GM11168 (cell line): ENCODE measurements around the gene SP7.
"Not testable (repeated sequence)": the region's sequence is repeated elsewhere in the genome, so short reads cannot be mapped to it uniquely, and the experiment has no call there.

ENCODE experiments used
- in situ Hi-C: fragments of 300-500 bp; cut with MboI; formaldehyde crosslinking; loops from one replicate; pipeline ENCODE4 v1.12.0; 2022; ENCODE audit warnings: low sequenced_read_pairs; ENCODE audit not compliant: unreplicated experiment

The SP7 gene

DNA sequence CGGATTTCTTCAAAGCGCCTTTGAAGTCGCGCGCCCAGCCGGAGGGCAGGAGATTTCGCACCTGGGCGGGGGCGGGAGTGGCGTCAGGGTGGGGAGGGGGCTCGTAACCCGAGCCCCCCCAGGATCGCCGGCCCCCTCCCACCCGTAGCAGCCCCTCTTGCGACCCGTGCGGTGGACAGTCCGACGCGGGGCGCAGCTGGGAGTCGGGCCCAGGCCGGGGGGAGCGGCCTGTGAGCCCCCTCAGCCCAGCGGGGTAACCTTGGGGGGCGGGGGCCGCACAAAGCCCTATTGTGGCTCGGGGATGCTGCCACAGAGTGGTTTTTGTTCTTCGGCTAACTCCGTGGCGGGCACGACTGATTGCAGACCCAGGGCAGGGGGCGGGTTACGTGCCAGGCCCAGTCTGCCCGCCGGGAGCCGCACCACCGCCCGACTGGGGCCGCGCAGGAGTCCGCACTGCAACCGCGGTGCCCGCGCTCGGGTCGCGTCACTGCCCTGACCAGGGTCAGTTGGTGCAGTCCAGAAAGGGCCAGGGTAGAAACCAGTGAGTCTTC is 10.6 kb downstream of the SP7 start:
- in situ Hi-C loops = no loop called here

DNA sequence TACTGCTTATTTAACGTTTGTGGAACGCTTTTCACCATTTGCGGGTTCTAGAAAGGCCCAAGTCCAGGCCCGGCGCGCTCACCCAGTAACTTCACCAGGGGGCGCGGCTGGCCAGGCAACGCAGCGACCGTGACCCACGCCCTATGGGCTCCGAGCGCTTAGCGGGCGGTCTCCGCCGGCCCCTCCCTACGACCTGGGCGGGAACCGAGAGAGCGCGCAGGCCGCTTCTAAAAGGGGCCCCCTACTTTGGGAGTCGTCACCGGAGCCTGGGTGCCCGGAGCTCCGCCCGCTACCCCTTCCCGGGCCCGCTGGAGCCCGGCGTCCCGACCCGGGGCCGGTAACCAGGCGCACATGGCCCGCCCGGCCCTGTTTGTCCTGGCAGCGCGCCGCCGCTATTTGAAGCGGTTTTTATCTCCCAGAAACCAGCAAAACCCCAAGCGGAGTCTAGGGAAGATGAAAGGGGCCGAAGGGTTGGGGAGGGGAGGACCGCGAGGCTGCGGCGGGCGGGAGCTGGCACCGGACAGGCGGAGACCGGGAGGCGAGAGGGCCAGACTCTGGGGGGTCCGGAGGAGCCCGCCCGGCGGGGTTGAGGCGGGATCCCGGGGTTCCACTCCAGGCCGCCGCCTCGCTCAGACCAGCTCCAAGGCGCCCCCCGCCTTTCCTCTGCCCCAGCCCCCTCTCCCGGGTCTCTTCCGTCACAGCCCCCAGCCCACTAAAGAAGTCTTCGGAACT is 11.2 kb downstream of the SP7 start:
- in situ Hi-C loops = no loop called here

DNA sequence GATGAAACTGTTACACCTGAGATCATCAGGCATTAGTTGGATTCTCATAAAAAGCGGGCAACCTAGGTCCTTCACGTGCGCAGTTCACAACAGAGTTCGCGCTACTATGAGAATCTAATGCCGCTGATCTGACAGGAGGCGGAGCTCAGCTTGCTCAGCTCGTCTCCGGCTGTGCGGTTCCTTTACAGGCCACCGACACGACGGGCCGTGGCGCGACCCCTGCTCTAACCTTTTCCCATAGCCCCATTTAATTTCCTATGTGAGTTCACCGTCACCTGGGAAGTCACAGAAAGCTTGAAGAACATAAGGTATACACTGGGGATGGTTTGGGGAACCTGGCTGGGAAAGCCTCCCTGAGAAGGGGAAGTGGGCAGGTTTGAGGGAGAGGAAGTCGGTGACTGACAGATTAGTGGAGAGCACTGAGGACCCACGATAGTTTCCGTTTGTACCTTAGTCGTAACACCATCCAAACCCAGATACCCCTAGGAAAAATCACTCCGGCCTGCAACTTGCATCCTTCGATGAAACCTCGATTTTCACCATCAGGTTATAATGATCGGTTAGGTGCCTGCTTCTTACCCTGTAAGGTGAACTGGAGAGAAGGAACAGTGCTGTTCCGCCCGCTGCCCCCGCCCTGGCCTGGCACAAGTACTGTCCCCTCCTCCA is 11.9 kb downstream of the SP7 start:
- in situ Hi-C loops = no loop called here

DNA sequence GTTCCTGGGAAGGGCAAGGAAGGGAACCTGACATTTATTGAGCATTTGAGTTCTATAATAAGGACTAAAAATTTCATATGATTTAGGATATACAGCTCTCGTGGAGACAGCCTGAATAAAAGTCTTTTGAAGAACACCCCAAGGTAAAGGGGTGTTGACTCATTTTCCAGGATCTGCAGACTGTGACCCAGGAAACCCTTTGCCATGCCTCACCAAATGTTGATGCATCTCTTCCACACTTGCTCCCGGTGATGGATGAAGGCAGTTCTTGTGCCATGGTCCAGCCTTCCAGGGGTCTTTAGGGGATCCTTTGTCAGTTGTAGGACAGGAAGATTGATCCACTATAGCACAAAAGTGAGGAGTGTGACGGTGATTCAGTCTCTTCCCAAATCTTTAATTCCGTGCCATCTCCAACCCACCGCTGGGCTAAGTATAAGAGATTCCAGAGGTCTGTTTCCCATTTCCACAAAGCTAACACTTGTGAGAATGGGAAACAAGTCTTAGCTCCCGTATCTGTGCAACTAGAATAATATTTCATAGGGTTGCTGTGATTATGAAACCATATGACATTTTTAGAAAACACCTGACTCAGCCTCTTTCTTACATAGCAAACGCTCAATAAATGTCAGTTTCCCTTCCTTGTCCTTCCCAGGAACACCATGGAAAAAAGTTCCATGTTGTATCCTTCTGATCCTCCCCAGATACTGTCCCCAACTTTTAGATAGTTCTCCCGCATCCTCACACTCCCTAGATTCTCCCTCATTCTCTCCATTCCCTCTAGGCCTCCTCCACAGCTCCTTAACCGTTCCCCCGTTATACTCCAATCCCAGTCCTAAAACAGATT is 15.6 kb downstream of the SP7 start:
- in situ Hi-C loops = no loop called here

DNA sequence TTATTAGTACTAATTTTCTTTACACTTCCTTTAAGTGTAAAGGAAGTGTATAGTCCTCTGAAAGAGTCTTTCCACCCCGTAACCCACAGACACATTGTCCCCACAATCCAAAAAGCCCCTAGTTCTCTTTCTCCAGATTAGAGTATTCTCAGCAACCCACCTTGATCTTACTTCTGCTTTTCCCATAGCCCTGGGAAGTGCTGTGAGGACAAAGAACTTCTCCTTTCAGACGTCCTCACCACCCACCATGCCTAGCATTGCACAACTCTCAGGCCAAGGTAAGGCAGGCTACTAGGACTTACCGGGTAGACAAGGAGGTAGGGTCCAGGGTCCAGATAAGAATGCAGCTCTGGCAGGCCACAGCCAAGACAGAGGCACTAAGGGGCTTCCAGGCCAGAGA is 22.2 kb downstream of the SP7 start:
- in situ Hi-C loops = no loop called here

DNA sequence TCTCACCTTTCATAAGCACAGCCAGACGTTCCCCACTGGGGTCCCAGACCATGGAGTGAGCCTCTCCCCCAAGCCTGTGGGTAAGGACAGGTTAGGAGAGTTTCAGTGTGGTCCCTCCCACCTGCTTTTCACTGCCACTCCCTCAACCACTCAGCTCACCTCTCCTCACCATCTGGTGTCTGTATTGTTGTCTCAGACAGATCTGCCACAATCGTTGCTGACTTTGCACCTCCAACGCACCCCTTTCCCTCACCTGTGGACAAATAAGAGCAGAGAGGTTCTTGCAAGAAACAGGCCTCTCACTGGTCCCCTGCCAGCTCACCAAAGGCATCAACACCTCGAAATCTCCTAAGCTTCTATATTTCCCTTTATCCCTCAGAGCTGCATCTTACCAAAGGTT is 27.9 kb downstream of the SP7 start:
- in situ Hi-C loops = no loop called here

DNA sequence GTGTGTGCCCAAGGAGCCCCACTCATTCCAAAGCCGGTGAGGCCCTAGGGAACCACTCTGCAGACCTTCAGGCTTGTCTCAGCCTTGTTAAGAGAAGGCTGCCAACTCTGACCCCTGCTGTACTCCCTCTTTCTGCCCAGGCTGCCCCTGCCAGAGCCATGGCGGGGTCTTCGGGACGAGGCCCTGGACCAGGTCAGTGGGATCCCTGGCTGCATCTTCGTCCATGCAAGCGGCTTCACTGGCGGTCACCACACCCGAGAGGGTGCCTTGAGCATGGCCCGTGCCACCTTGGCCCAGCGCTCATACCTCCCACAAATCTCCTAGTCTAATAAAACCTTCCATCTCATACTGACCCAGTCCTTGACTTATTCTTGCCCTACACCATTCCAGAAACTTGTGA is 29.3 kb downstream of the SP7 start:
- in situ Hi-C loops = no loop called here

DNA sequence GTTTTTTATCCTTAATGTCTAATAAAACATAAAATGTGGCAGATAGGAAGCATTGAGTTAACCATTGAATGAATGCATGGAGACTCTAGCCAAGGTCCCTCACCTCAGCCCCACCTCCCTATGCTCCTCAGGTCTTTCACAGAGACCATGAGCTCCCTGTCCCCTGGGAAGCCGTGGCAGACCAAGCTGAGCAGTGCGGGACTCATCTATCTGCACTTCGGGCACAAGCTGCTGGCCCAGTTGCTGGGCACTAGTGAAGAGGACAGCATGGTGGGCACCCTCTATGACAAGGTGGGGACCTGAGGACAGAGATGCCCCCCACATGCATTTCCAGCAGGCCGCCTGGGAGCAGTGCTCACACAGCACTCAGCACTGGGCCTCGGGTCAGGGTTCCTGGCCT is 33.3 kb downstream of the SP7 start:
- in situ Hi-C loops = no loop called here

DNA sequence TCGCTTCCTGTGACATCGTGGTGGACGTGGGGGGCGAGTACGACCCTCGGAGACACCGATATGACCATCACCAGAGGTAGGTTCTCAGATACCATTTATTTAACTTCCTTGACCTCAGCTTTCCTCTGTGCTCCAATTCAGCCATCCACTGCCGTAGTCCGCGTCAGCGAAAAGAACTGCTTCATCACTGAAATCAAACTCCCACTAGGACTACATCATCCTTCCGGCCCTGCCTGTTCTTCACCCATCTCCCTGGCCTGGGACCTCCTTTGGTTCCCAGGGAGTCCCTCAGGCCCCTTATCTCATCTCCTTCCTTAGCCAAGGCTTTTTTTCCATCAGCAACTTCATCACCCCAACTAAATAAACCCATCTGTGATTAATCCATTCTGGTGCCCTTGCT is 36.0 kb downstream of the SP7 start:
- in situ Hi-C loops = no loop called here

DNA sequence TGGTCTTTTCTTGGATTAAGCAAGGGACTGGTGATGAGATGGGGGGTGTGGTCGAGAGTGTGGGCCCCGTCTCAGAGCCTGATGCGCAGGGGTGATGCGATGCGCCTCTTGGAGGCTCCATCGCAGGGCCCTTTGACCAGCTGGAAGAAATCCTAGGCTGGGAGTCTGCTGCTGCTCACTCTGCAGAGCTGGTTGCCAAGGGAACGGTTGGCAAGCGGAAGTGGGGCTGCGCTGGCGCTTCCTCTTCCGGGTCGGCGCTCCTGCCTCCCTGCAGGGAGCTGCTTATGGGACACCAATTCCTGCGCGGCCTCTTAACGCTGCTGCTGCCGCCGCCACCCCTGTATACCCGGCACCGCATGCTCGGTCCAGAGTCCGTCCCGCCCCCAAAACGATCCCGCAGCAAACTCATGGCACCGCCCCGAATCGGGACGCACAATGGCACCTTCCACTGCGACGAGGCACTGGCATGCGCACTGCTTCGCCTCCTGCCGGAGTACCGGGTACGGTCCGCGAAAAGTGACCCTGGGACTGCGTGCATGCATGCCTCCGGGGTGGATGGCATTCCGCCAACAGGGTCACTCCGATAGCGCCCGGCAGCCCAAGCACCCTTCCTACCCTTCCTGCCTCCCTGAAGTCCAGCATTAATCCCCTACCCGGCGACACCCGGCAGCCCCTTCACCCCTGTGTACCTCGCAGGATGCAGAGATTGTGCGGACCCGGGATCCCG is 36.5 kb downstream of the SP7 start, which contains the start of gene MYG1:
Gene MYG1, plus strand, starts transcription at position 242 of the 727 bp plus-strand sequence. Its CDS starts 43 bp downstream, at position 285.
- in situ Hi-C loops = no loop called here

DNA sequence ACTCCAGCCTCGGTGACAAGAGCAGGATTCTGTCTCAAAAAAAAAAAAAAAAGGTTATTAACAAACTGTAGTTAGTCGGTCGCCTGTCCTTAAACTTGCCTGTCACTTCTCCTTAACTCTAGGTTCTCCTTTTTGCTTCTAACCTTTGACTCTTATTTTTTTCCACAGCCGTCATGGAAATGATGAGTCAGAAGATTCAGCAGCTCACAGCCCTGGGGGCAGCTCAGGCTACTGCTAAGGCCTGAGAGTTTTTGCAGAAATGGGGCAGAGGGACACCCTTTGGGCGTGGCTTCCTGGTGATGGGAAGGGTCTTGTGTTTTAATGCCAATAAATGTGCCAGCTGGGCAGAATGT is 37.1 kb downstream of the SP7 start:
- in situ Hi-C loops = no loop called here

DNA sequence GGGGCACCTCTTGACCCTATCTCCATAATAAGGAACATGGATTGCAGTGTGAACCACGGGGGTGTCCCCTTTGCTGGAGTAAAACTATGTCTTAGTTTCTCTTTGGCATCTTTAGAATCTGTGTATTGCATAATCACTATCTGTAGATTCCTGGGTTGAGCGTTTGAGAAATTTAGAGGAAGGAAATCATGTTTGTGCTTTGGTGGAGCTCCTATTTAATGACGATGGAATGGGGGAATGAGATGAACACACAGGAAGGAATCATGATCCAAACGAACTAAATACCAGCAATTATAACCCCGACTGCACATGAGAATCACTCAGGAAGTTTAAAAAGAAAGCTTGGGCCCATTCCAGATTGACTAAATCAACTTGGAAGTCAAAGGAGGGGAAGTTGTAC is 38.0 kb downstream of the SP7 start:
- in situ Hi-C loops = no loop called here

DNA sequence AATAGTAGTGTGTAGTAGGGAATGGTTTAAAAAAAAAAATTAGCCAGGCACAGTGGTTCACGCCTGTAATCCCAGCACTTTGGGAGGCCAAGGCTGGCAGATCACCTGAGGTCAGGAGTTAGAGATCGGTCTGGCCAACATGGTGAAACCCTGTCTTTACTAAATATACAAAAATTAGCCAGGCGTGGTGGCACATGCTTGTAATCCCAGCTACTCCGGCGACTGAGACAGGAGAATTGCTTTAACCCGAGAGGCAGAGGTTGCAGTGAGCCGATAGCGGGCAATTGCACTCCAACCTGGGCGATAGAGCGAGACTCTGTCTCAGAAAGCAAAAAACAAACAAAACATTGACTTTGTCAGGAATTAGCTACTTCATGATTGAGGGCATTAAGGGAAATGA is 39.0 kb downstream of the SP7 start:
- in situ Hi-C loops = not testable (repeated sequence)

DNA sequence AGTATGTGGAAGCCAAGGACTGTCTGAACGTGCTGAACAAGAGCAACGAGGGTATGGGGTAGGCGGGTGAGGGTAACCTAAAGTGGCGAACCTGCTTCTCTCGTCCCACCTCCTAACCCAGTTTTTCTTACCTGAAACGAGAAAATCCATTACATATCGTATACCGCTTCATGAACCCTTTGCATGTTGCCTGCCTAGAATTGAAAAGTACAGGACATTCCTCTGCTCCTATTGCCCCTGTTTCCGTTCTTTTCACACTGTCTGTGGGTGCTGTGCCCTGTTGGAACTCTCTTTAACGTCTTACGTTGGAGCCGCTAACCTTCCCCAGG is 40.3 kb downstream of the SP7 start:
- in situ Hi-C loops = no loop called here

DNA sequence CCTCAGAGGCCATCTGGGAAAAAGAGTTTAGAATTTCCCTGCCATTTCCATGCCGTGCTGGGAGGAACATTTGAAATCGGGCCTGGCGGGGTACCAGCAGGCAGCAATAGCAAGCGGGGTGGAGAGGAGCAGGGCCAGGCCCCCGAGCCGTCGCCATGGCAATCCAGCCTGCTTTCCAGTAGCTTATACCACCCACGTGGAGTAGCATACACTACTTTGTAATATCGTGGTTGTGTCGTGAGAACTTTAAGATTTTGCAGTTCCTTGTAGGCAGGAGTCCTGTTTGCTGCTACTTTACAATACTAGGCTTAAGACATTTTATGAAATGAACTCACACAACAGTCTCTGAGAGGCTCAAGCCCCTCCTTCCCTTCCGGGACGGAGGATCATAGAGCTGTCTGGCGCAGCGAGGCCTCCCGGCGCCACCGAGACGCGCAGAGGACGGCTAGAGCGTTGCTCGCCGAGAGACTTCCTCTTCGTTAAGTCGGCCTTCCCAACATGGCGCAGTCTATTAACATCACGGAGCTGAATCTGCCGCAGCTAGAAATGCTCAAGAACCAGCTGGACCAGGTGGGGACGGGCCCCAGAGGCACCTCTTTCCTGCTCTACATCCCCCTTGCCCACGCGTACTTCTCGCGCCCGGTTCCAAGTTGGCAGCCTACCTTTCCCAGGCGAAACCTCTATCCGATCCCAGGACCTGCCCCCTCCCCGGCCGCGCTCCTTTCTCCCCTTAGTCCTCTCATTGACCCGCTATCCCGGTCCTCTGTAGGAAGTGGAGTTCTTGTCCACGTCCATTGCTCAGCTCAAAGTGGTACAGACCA is 40.9 kb downstream of the SP7 start, which contains the start of gene PFDN5:
Gene PFDN5, plus strand, starts transcription at position 473 of the 821 bp plus-strand sequence. Its CDS starts 26 bp downstream, at position 499.
- in situ Hi-C loops = no loop called here

DNA sequence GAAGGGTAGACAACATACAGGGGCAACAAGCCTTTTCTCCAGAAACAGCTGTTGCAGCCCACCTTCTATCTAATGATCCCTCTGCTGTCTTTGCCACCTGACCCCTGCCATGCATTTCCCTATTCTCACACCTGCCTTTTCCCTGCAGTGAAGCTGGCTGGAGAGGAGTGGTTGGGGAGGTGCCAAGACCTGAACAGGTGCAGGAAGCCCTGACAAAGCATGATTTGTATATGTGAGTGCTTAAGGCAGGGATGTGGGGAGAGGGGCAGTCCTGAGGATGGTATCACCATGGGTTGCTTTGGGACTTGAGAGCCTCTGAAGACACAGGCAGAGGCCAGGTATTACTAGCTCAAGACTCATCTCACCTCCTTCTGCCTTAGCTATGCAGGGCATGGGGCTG is 43.7 kb downstream of the SP7 start:
- in situ Hi-C loops = no loop called here

DNA sequence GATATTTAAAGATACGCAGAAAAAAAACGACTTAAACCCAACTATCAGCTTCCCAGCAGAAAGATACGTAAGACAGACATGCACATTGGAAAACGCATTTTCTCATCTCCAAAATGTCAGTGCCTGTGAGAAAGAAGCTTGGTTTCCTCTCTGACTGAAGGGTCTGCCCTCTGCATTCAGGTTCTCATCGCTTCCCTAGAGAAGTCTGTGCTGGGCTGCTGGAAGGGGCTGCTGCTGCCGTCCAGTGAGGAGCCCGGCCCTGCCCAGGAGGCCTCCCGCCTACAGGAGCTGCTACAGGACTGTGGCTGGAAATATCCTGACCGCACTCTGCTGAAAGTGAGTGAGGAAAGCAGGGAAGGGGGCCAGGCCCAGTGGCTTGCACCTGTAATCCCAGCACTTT is 45.5 kb downstream of the SP7 start:
- in situ Hi-C loops = no loop called here

DNA sequence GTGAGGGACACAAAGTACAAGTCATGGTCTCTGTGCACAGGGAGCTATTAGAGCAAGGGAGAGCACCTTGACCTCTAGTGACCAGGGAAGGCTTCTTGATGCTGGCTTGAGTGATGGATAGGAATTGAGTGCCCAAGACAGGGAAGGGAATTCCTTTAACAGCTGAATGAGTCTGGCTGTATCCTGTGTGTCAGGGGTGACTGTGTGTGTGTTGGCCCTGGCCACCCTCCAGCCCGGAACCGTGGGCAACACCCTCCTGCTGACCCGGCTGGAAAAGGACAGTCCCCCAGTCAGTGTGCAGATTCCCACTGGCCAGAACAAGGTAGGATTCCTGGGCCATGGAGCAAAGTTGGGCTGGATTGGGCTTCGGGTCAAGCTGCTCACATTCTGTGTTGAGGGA is 46.3 kb downstream of the SP7 start:
- in situ Hi-C loops = loop anchor here (5.0 kb wide), 1 partner anchor 78 kb away; no protein-coding TSS in a partner anchor

DNA sequence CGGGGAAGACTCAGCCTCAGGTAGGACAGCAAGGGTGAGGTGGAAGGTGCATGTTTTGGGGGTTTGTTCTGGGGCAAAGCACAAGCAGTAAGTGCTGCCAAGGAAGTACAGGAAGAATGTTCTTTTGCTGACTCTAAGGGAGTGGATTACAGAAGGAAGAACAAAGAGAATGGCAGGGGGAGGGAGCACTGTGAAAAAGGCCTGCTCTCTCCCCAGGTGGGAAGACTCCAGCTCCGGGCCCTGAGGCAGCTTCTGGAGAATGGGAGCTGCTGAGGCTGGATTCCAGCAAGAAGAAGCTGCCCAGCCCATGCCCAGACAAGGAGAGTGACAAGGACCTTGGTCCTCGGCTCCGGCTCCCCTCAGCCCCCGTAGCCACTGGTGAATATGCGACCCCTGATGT is 47.8 kb downstream of the SP7 start:
- in situ Hi-C loops = loop anchor here (5.0 kb wide), 1 partner anchor 76 kb away; no protein-coding TSS in a partner anchor
